Activated CD4-positive, alpha-beta memory T cell treated with anti-CD3 and anti-CD28 coated beads, Interleukin-2, amount 10 ng/mL, durations not matched to agents 7 days and 5 days (primary cell): Measurements from ENCODE around the gene TEN1. TPM values are rescaled to one million over a fixed set of nuclear protein-coding genes. Genes with fewer than 3 reads are reported as not detected.
A peak's percentile ranks its signal among the peaks of the same experiment; 100 is the strongest.

Source experiments
- CTCF ChIA-PET: fragments of 350-600 bp; sonication (Branson Sonifier 250); formaldehyde crosslinking; loops from one replicate; lab custom pipeline; 2021; ENCODE audit warnings: antibody characterized with exemption, inconsistent platforms; lab: Charles Lee
- POLR2A ChIA-PET: fragments of 350-600 bp; sonication (Branson Sonifier 250); formaldehyde crosslinking; loops from one replicate; lab custom pipeline; 2021; ENCODE audit warnings: antibody characterized with exemption; lab: Charles Lee
- DNase-seq: peaks from one replicate; pipeline ENCODE4 v3.0.0-alpha.2; 2020
- H3K27ac Mint-ChIP-seq: one replicate; pipeline ENCODE4 v1.8.0; 2021; ENCODE audit warnings: mild to moderate bottlenecking, mixed read lengths
- H3K27me3 Mint-ChIP-seq: one replicate; pipeline ENCODE4 v1.8.0; 2021; ENCODE audit warnings: mixed read lengths
- H3K36me3 Mint-ChIP-seq: one replicate; pipeline ENCODE4 v1.8.0; 2021; ENCODE audit warnings: low read depth, mixed read lengths
- H3K4me1 Mint-ChIP-seq: one replicate; pipeline ENCODE4 v1.8.0; 2021; ENCODE audit warnings: mixed read lengths
- H3K4me3 Mint-ChIP-seq: one replicate; pipeline ENCODE4 v1.8.0; 2021; ENCODE audit warnings: mild to moderate bottlenecking, mixed read lengths
- H3K9me3 Mint-ChIP-seq: one replicate; pipeline ENCODE4 v1.8.0; 2021; ENCODE audit warnings: mixed read lengths
- total RNA-seq, 2 experiments: library from RNA; stranded (reverse); gene quantifications; one replicate each; pipeline ENCODE4 v1.2.3, GENCODE V29; 2021

The TEN1 gene
- total RNA-seq, 2 experiments from 2014 or later, result 13.5 to 16.3 TPM

DNA sequence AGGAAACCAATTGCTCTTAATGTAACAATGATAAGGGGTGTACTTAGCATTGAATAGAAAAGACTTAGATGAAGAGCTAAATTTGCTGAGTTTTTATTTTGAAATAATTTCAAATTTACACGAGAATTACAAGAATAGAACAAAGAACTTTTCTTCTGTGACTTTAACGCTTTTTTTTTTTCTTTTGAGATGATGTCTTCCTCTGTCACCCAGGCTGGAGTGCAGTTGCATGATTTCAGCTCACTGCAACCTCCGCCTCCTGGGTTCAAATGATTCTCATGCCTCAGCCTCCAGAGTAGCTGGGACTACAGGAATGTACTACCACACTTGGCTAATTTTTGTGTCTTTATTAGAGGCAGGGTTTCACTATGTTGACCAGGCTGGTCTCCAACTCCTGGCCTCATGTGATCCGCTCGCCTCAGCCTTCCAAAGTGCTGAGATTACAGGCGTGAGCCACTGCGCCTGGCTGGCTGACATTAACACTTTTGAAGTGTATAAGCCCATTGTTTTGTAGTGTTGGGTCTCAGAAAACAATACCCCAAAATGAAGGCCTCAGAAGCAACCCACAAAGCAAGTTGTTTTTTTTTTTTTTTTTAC is 2.1 kb downstream of the TEN1 start:
- H3K9me3 Mint-ChIP-seq, result no peaks in the 10 kb centered on the region
- peaks cover 35% of the 10 kb centered on the region for H3K4me1 Mint-ChIP-seq
- H3K36me3 Mint-ChIP-seq, result peaks cover 10% of the 10 kb centered on the region
- CTCF ChIA-PET, result interaction anchor here (0.7 to 1.5 kb wide), 6 partner anchors 11 to 138 kb away, joined by 3 to 6 read pairs (median 4); partner anchors contain the start of gene CDK3
- peak overlapping the region; percentile 99 for H3K4me3 Mint-ChIP-seq
- H3K27ac Mint-ChIP-seq, result peak overlapping the region; percentile 67
- POLR2A ChIA-PET, result interaction anchor here (0.6 to 1.4 kb wide), 4 partner anchors 40 to 389 kb away, joined by 3 to 4 read pairs (median 3); partner anchors contain the start of genes FBF1 and MRPL38
- no peak for DNase-seq
- H3K27me3 Mint-ChIP-seq, result no peaks in the 10 kb centered on the region

- CTCF ChIA-PET, result interaction anchor here (1.1 to 1.2 kb wide), 2 partner anchors 14 to 21 kb away, joined by 3 to 4 read pairs; no protein-coding TSS in a partner anchor
- H3K27ac Mint-ChIP-seq, result no peak overlapping the region
- POLR2A ChIA-PET, result interaction anchor here (1.2 kb wide), 1 partner anchor 12 kb away, joined by 4 read pairs; no protein-coding TSS in a partner anchor
- no peaks in the 10 kb centered on the region for H3K27me3 Mint-ChIP-seq
- no peaks in the 10 kb centered on the region for H3K9me3 Mint-ChIP-seq
- peaks cover 17% of the 10 kb centered on the region for H3K4me1 Mint-ChIP-seq
- peaks cover 4% of the 10 kb centered on the region for H3K36me3 Mint-ChIP-seq
- DNase-seq, result no peak
- no peak overlapping the region for H3K4me3 Mint-ChIP-seq
Observed at GRCh38 chr17:75983501-75984181, 4.6 kb downstream of the TEN1 start.

- no peak overlapping the region for H3K27ac Mint-ChIP-seq
- H3K4me1 Mint-ChIP-seq, result peaks cover 1% of the 10 kb centered on the region
- H3K4me3 Mint-ChIP-seq, result no peak overlapping the region
- H3K36me3 Mint-ChIP-seq, result no peaks in the 10 kb centered on the region
- POLR2A ChIA-PET, result no interaction called here
- CTCF ChIA-PET, result no interaction called here
- no peaks in the 10 kb centered on the region for H3K9me3 Mint-ChIP-seq
- no peak for DNase-seq
- H3K27me3 Mint-ChIP-seq, result no peaks in the 10 kb centered on the region
Observed at GRCh38 chr17:75985986-75986385, 6.9 kb downstream of the TEN1 start.

- Mint-ChIP-seq H3K4me1 (no peaks in the 10 kb centered on the region), H3K4me3 (no peak overlapping the region), H3K9me3 (no peaks in the 10 kb centered on the region), H3K27ac (no peak overlapping the region), H3K36me3 (no peaks in the 10 kb centered on the region), H3K27me3 (no peaks in the 10 kb centered on the region)
- CTCF ChIA-PET, result interaction anchor here (0.7 kb wide), 2 partner anchors 76 to 991 kb away, joined by 5 to 7 read pairs; no protein-coding TSS in a partner anchor
- DNase-seq, result no peak
- POLR2A ChIA-PET, result no interaction called here
Observed at GRCh38 chr17:75987041-75987440, 8.0 kb downstream of the TEN1 start.

GRCh38 chr17:75991396-75991795 is 12.4 kb downstream of the TEN1 start:
- Mint-ChIP-seq H3K36me3 (peaks cover 9% of the 10 kb centered on the region), H3K27ac (no peak overlapping the region), H3K9me3 (no peaks in the 10 kb centered on the region), H3K27me3 (no peaks in the 10 kb centered on the region), H3K4me3 (no peak overlapping the region), H3K4me1 (peaks cover under 1% of the 10 kb centered on the region)
- no peak for DNase-seq
- ChIA-PET POLR2A (no interaction called here), CTCF (interaction anchor here (0.7 to 1.8 kb wide), 3 partner anchors 9 to 432 kb away, joined by 3 to 5 read pairs (median 4); partner anchors contain the start of gene CDK3)

DNA sequence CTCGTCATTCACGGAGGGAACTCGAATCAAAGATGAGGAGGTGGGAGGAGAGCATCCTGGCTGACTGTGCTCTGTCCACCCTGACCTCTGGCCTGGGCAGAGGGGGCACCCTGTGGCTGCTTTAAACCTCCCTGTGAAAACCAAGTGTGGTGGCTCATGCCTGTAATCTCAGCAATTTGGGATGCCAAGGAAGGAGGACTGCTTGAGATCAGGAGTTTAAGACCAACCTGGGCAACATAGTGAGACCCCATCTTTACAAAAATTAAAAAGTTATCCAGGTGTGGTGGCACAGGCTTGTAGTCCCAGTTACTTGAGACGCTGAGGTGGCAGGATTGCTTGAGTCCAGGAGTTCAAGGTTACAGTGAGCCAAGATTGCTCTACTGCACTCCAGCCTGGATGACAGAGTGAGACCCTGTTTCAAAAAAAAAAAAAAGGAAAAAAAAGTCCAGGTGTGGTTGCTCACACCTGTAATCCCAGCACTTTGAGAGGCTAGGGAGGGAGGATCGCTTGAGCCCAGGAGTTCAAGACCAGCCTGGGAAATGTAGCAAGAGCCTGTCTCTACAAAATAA is 15.8 kb downstream of the TEN1 start:
- Mint-ChIP-seq H3K27ac (no peak overlapping the region), H3K27me3 (no peaks in the 10 kb centered on the region), H3K4me1 (peaks cover 17% of the 10 kb centered on the region), H3K9me3 (no peaks in the 10 kb centered on the region), H3K4me3 (no peak overlapping the region), H3K36me3 (peaks cover 9% of the 10 kb centered on the region)
- CTCF ChIA-PET, result interaction anchor here (0.7 to 11.7 kb wide), 3 partner anchors 19 to 199 kb away, joined by 3 to 169 read pairs (median 6); partner anchors contain the start of gene MRPL38
- POLR2A ChIA-PET, result interaction anchor here (1.6 kb wide), 1 partner anchor 10 kb away, joined by 4 read pairs; no protein-coding TSS in a partner anchor
- no peak for DNase-seq

- H3K27ac Mint-ChIP-seq, result no peak overlapping the region
Observed at GRCh38 chr17:75995385-75995925, 16.4 kb downstream of the TEN1 start.

DNA sequence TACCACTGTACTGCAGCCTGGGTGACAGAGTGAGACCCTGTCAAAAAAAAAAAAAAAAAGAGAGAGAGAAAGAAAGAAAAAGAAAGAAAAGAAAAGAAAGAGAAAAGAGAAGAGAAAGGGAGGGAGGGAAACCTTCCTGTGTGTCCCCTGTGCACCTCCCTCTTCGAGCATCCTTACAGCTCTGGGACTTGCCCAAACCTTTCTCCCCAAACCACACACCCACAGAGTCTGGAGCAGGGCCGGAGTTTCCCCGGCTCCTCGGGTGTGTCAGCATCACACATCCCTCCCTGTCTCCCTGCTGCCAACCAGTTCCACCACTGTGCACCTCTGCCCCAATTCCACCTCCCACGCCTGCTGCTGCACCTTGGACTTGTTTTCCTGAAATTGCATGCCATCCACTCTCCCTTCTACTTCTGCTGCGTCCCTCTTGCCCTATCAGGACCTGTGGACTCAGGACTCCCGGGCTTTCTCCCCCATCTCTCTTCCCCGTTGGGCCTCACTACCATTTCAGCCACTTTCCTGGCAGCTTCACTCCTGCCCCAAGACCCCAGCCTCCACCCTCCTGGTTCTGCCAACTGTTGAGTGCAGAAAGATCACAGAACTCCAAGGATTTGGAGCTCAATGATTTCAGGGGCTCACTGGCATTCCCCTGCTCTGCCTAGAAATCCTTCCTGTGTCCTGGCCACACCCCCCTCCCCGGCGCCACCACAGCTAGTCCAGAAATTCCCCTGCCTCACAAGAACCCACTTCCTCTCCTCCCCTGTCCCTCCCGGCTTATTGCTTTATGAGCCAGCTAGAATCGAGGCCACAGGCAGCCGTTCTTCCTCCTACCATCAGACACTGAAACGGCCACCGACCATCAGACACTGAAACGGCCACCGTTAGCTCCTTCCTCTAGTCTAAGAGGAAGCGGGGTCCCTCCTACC is 17.9 kb downstream of the TEN1 start:
- ChIA-PET POLR2A (interaction anchor here (0.8 to 1.6 kb wide), 3 partner anchors 13 to 107 kb away, joined by 3 to 4 read pairs (median 3); no protein-coding TSS in a partner anchor), CTCF (interaction anchor here (0.6 to 11.7 kb wide), 4 partner anchors 8 to 92 kb away, joined by 3 to 169 read pairs (median 8); no protein-coding TSS in a partner anchor)
- peaks cover 17% of the 10 kb centered on the region for H3K4me1 Mint-ChIP-seq
- no peaks in the 10 kb centered on the region for H3K27me3 Mint-ChIP-seq
- peaks cover 9% of the 10 kb centered on the region for H3K36me3 Mint-ChIP-seq
- H3K27ac Mint-ChIP-seq, result peak overlapping the region; percentile 73
- H3K9me3 Mint-ChIP-seq, result no peaks in the 10 kb centered on the region
- DNase-seq, result peak; percentile 36
- peak overlapping the region; percentile 4 for H3K4me3 Mint-ChIP-seq

More at GRCh38 chr17:75995385-75995925, 16.4 kb downstream of the TEN1 start:
- Mint-ChIP-seq H3K36me3 (peaks cover 9% of the 10 kb centered on the region), H3K9me3 (no peaks in the 10 kb centered on the region), H3K27me3 (no peaks in the 10 kb centered on the region), H3K4me1 (peaks cover 17% of the 10 kb centered on the region), H3K4me3 (no peak overlapping the region)
- ChIA-PET CTCF (interaction anchor here (0.7 to 11.7 kb wide), 4 partner anchors 10 to 199 kb away, joined by 3 to 169 read pairs (median 8); partner anchors contain the start of gene MRPL38), POLR2A (interaction anchor here (1.6 kb wide), 1 partner anchor 11 kb away, joined by 4 read pairs; no protein-coding TSS in a partner anchor)
- DNase-seq, result no peak

DNA sequence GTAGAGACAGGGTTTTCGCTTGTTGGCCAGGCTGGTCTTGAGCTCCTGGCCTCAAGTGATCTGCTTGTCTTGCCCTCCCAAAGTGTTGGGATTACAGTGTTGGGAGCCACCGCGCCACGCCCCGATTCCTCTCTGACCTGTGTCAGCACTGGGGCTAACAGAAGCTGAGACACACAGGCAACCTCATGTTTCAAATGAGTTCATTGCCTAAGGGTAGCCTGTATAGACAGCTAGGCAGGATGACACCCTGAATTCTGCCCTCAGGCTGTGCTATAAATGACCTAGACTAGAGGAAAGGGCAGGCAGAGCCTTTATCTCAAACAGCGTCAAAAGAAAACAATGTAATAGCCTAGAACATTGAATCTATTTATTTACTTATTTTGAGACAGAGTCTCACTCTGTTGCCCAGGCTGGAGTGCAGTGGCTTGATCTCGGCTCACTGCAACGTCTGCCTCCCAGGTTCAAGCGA is 19.3 kb downstream of the TEN1 start:
- no peak for DNase-seq
- ChIA-PET CTCF (interaction anchor here (0.7 to 11.7 kb wide), 4 partner anchors 16 to 119 kb away, joined by 3 to 169 read pairs (median 4); no protein-coding TSS in a partner anchor), POLR2A (interaction anchor here (0.6 kb wide), 1 partner anchor 1477 kb away, joined by 3 read pairs; no protein-coding TSS in a partner anchor)
- no peaks in the 10 kb centered on the region for H3K27me3 Mint-ChIP-seq
- peaks cover 4% of the 10 kb centered on the region for H3K36me3 Mint-ChIP-seq
- no peaks in the 10 kb centered on the region for H3K9me3 Mint-ChIP-seq
- no peak overlapping the region for H3K27ac Mint-ChIP-seq
- H3K4me1 Mint-ChIP-seq, result peaks cover 17% of the 10 kb centered on the region
- H3K4me3 Mint-ChIP-seq, result no peak overlapping the region

- H3K4me1 Mint-ChIP-seq, result peaks cover 17% of the 10 kb centered on the region
- ChIA-PET CTCF (interaction anchor here (0.8 to 11.7 kb wide), 17 partner anchors 8 to 235 kb away, joined by 3 to 169 read pairs (median 4); partner anchors contain the start of genes GALK1, MRPL38 and WBP2), POLR2A (interaction anchor here (0.6 to 1.4 kb wide), 2 partner anchors 88 to 95 kb away, joined by 3 to 7 read pairs; partner anchors contain the start of gene MRPL38)
- H3K4me3 Mint-ChIP-seq, result no peak overlapping the region
- no peaks in the 10 kb centered on the region for H3K36me3 Mint-ChIP-seq
- no peak overlapping the region for H3K27ac Mint-ChIP-seq
- peak; percentile 72 for DNase-seq
- no peaks in the 10 kb centered on the region for H3K9me3 Mint-ChIP-seq
- no peaks in the 10 kb centered on the region for H3K27me3 Mint-ChIP-seq
Observed at GRCh38 chr17:76000016-76000754, 21.1 kb downstream of the TEN1 start.
